ENCODE results near the gene CTPS1. TPM values are rescaled to one million over a fixed set of nuclear protein-coding genes. Genes with fewer than 3 reads are reported as not detected.

CTPS1 gene
- total RNA-seq, 4 donors from 2014 or later: 9.5 to 24.3 (median 14.7) TPM

- intact Hi-C loops (cut with DNase I; ENCODE audit: low total_unique reads): no loop called here
- TF ChIP-seq POLR2A (IDR thresholded peaks at IDR 0.05): no peak
- no peak for TF ChIP-seq CTCF (IDR thresholded peaks at IDR 0.05 in 4 of 5, conservative IDR thresholded peaks at IDR 0.05 in 1 of 5)
- no peaks in the 10 kb centered on the region for H3K4me1 ChIP-seq
- no peak overlapping the region for H3K4me3 ChIP-seq
- H3K9me3 ChIP-seq: no peaks in the 10 kb centered on the region
- no peaks in the 10 kb centered on the region for H3K36me3 ChIP-seq
- no peak overlapping the region for H3K27ac ChIP-seq
- ATAC-seq: no peak
- no peaks in the 10 kb centered on the region for H3K27me3 ChIP-seq
- DNase-seq: no peak
- in situ Hi-C loops (cut with MboI; ENCODE audit: low sequenced_read_pairs in 4 of 4): no loop called here
Measured at GRCh38 chr1:41020654-41021053, 41.2 kb downstream of the CTPS1 start.

DNA sequence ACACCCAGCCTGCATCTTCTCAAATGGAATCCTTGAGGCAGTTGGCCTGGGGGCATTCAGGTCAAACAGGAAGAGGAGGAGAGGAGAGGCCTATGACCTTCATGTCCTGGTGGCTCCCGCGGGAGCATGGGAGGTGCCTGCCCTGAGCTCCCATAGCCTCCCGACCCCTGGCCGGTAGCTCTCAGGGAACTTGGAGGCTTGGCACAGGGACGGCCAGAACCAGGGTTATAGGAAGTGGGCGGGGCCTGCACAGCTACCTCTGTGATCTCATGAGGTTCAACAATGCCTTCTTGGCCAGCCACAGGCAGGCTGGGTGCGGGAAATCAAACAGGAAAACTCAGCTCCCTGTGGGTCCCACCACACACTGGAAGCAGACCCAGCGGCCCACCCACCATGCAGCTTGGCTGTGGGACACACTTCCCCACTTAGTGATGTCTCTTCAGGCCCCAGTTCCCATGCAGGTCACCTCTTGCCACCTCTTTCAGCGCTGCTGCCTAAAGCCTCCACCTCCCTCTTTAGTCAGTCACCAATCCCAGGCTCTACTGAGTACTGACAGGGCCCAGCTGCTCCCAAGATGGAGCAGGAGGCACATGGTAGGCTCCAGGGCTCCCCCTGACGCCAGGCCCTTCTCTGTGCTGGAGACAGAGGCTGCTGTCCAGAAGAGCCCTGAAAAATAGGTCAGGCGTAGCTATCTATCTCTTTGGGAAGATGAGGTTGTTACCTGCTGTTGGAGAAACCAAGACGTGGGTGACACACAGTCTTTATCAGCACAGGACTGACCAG is 42.2 kb downstream of the CTPS1 start, which contains the start of gene SLFNL1:
Gene SLFNL1, minus strand, starts transcription at position 200 of the 783 bp plus-strand sequence. CDS start 1,065 bp downstream, outside the sequence.
- DNase-seq (no peak), ATAC-seq (no peak)
- no peaks in the 10 kb centered on the region for H3K4me1 ChIP-seq
- H3K9me3 ChIP-seq: no peaks in the 10 kb centered on the region
- no peak for TF ChIP-seq CTCF (IDR thresholded peaks at IDR 0.05 in 4 of 5, conservative IDR thresholded peaks at IDR 0.05 in 1 of 5)
- TF ChIP-seq POLR2A (IDR thresholded peaks at IDR 0.05): no peak
- no peak within 1 kb of the TSS for H3K4me3 ChIP-seq
- in situ Hi-C loops (cut with MboI; ENCODE audit: low sequenced_read_pairs in 4 of 4) (no loop called here), intact Hi-C loops (cut with DNase I; ENCODE audit: low total_unique reads) (no loop called here)
- no peaks in the 10 kb centered on the region for H3K36me3 ChIP-seq
- no peaks in the 10 kb centered on the region for H3K27me3 ChIP-seq
- no peak within 1 kb of the TSS for H3K27ac ChIP-seq

DNA sequence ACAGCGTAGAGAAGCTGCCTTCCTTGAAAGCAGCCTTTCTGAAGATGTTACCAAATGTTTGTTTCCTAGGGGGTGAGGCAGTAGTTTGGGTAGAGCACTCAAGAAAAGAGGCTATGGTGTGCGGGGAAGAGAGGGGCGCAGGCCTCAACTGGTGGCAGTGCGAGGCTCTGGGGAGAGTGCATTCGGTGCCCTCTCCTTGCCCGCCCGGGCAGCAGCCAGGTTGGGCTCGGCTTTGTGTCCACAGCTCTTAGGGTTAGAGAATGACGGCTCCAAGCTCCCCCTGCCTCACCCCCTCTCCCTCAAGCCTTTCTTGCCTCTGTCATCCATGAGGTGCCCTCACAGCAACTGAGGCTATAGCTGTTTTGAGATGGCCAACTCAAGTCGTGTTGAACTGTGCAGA is 42.9 kb downstream of the CTPS1 start:
- intact Hi-C loops (cut with DNase I; ENCODE audit: low total_unique reads): no loop called here
- no peak overlapping the region for H3K4me3 ChIP-seq
- no peak for TF ChIP-seq CTCF (IDR thresholded peaks at IDR 0.05 in 4 of 5, conservative IDR thresholded peaks at IDR 0.05 in 1 of 5)
- TF ChIP-seq POLR2A (IDR thresholded peaks at IDR 0.05): no peak
- H3K36me3 ChIP-seq: no peaks in the 10 kb centered on the region
- no peaks in the 10 kb centered on the region for H3K4me1 ChIP-seq
- ATAC-seq: no peak
- H3K9me3 ChIP-seq: no peaks in the 10 kb centered on the region
- DNase-seq: no peak
- H3K27me3 ChIP-seq: no peaks in the 10 kb centered on the region
- in situ Hi-C loops (cut with MboI; ENCODE audit: low sequenced_read_pairs in 4 of 4): no loop called here
- H3K27ac ChIP-seq: no peak overlapping the region

DNA sequence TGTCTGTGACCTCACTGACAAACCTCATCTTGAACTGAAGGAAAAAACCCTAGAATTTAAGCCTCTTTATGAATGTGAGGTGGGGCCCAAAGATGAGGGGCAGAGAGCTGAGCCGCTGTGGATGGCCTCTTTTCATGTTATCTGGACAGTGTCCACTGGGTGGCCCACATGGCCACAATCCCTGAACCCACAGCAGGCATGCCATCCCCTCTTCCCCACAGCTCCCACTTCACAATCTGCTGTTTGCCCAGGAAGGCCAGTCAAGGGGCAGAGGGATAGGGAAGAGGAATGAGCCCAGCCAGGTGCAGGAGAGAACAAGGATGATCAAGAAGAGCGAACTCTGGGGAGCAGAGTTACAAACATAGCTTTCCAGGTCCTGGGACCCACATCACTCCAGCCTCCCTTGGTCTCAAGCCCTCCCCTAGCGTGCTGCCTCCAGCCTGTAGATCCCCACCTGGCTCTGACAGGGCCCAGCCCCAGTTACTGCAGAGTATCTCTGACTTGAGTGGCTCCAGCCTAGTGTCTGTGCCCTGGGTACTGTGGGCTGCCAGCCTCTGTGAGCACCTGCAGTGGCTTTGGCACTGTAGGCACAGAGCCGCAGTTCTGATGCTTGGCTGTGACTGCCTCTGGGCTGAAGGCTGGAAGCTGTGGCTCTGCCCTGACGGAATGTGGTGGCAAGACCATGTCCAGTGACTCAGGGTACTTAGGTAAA is 43.9 kb downstream of the CTPS1 start:
- H3K27me3 ChIP-seq: no peaks in the 10 kb centered on the region
- TF ChIP-seq POLR2A (IDR thresholded peaks at IDR 0.05): no peak
- TF ChIP-seq CTCF (IDR thresholded peaks at IDR 0.05 in 4 of 5, conservative IDR thresholded peaks at IDR 0.05 in 1 of 5): no peak
- no peak overlapping the region for H3K27ac ChIP-seq
- peaks cover 0 to 10% of the 10 kb centered on the region in 2 donors for H3K36me3 ChIP-seq
- in situ Hi-C loops (cut with MboI; ENCODE audit: low sequenced_read_pairs in 4 of 4): no loop called here
- DNase-seq: no peak
- no peak overlapping the region for H3K4me3 ChIP-seq
- no peaks in the 10 kb centered on the region for H3K9me3 ChIP-seq
- H3K4me1 ChIP-seq: no peaks in the 10 kb centered on the region
- no peak for ATAC-seq
- intact Hi-C loops (cut with DNase I; ENCODE audit: low total_unique reads): no loop called here

All from gastrocnemius medialis (tissue), 4 donors.